GM15510 (cell line): ENCODE measurements around the gene CEP128.

Source experiments
- POLR2A ChIP-seq: IDR thresholded peaks from 3 replicates; pipeline ENCODE4 v1.6.1; 2011; ENCODE audit warnings: borderline replicate concordance; ENCODE audit not compliant: insufficient read length; ENCODE audit errors: extremely low read depth

CEP128 gene

GRCh38 chr14:80705241-80705980 is 236.1 kb downstream of the CEP128 start:
- TF ChIP-seq POLR2A: no peak

- no peak for TF ChIP-seq POLR2A
Observed at GRCh38 chr14:80700601-80701000, 240.9 kb downstream of the CEP128 start.

- no peak for TF ChIP-seq POLR2A
Observed at GRCh38 chr14:80699861-80700260, 241.7 kb downstream of the CEP128 start.

- TF ChIP-seq POLR2A: no peak
Observed at GRCh38 chr14:80698974-80699373, 242.6 kb downstream of the CEP128 start.

- TF ChIP-seq POLR2A: no peak
Observed at GRCh38 chr14:80695869-80696268, 245.7 kb downstream of the CEP128 start.

- no peak for TF ChIP-seq POLR2A
Observed at GRCh38 chr14:80692903-80693302, 248.6 kb downstream of the CEP128 start.

GRCh38 chr14:80681651-80682050 is 259.9 kb downstream of the CEP128 start:
- TF ChIP-seq POLR2A: no peak

- TF ChIP-seq POLR2A: no peak
Observed at GRCh38 chr14:80679273-80679672, 262.3 kb downstream of the CEP128 start.

- no peak for TF ChIP-seq POLR2A
Observed at GRCh38 chr14:80678436-80678835, 263.1 kb downstream of the CEP128 start.

- no peak for TF ChIP-seq POLR2A
Observed at GRCh38 chr14:80669426-80669825, 272.1 kb downstream of the CEP128 start.

GRCh38 chr14:80664576-80664975 is 277.0 kb downstream of the CEP128 start:
- no peak for TF ChIP-seq POLR2A

- TF ChIP-seq POLR2A: no peak
Observed at GRCh38 chr14:80663541-80663940, 278.0 kb downstream of the CEP128 start.

- TF ChIP-seq POLR2A: no peak
Observed at GRCh38 chr14:80659783-80660182, 281.8 kb downstream of the CEP128 start.

- TF ChIP-seq POLR2A: no peak
Observed at GRCh38 chr14:80658733-80659132, 282.8 kb downstream of the CEP128 start.

GRCh38 chr14:80658155-80658554 is 283.4 kb downstream of the CEP128 start:
- no peak for TF ChIP-seq POLR2A

- no peak for TF ChIP-seq POLR2A
Observed at GRCh38 chr14:80653956-80654355, 287.6 kb downstream of the CEP128 start.
